Measurements from ENCODE around the gene DET1.
A peak's percentile ranks its signal among the peaks of the same experiment; 100 is the strongest.

The DET1 gene

GRCh38 chr15:88498996-88499395 lies 47.5 kb downstream of the DET1 start:
- Histone ChIP-seq H3K4me3 (ENCODE audit: low read depth, low read length) (no peak overlapping the region), H3K9me3 (ENCODE audit: control insufficient read depth, insufficient read depth, low read depth, low read length) (no peaks in the 10 kb centered on the region), H3K9ac (ENCODE audit: low read length) (no peak overlapping the region), H3K36me3 (ENCODE audit: control insufficient read depth, insufficient read depth, low read length) (no peaks in the 10 kb centered on the region), H3K27ac (ENCODE audit: low read depth, low read length) (no peak overlapping the region), H3K4me1 (ENCODE audit: control insufficient read depth, insufficient read depth, low read length) (peaks cover 17% of the 10 kb centered on the region), H3K27me3 (ENCODE audit: control insufficient read depth, insufficient read depth, low read length) (no peaks in the 10 kb centered on the region)

DNA sequence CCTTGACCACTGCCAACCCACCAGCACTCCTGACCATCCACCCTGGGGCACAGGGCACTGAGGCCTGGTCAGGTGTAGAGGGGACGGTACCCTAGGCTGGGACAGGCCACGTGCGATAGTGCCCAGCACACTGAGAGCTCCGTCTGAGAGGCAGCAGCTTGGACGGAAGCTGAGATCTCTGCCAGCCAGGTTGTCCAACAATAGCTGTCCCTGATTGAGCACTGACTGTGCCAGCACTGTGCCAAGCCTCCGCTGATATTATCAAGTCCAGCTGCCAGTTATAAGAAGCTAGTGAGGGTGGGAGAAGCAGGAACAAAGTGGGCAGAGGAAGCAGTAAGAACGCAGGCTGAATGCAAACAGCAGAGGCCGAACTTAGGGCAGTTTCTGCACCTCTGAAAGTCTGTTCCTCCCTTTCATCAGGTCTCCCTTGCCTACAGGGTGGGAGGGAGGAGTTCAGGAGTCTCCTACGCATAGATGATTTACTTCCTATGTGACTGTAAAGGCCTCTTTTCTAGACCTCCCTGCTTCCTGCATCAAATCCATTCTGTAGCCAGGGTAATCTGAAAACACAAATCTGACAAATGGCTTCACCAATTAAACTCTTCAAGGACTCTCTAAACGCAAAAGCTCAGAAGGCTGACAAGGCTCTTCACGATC lies 49.2 kb downstream of the DET1 start:
- Histone ChIP-seq H3K27ac (ENCODE audit: low read depth, low read length) (no peak overlapping the region), H3K27me3 (ENCODE audit: control insufficient read depth, insufficient read depth, low read length) (no peaks in the 10 kb centered on the region), H3K36me3 (ENCODE audit: control insufficient read depth, insufficient read depth, low read length) (no peaks in the 10 kb centered on the region), H3K9me3 (ENCODE audit: control insufficient read depth, insufficient read depth, low read depth, low read length) (no peaks in the 10 kb centered on the region), H3K9ac (ENCODE audit: low read length) (no peak overlapping the region), H3K4me1 (ENCODE audit: control insufficient read depth, insufficient read depth, low read length) (peaks cover 7% of the 10 kb centered on the region), H3K4me3 (ENCODE audit: low read depth, low read length) (no peak overlapping the region)

DNA sequence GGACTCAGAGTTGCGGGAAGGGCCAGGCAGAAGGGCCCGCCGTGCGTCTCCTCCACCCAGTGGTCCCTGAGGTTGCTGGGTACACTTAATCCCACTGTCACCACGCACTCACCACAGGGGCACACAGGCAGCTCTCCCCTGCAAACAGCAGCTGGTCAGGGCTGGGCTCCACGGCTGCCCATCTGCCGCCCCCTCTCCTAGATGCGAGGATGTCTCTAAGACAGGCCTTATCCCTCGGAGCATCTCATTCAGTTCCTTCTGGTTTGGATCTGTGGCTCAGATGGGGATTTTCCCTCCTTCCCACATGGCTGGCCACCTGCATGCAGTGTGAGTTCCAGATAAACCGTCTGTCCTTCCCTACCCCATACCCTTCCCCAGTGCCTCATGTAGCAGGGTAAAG lies 52.6 kb downstream of the DET1 start:
- Histone ChIP-seq H3K9me3 (ENCODE audit: control insufficient read depth, insufficient read depth, low read depth, low read length) (no peaks in the 10 kb centered on the region), H3K27me3 (ENCODE audit: control insufficient read depth, insufficient read depth, low read length) (no peaks in the 10 kb centered on the region), H3K36me3 (ENCODE audit: control insufficient read depth, insufficient read depth, low read length) (no peaks in the 10 kb centered on the region), H3K27ac (ENCODE audit: low read depth, low read length) (no peak overlapping the region), H3K4me1 (ENCODE audit: control insufficient read depth, insufficient read depth, low read length) (peaks cover 16% of the 10 kb centered on the region), H3K9ac (ENCODE audit: low read length) (no peak overlapping the region), H3K4me3 (ENCODE audit: low read depth, low read length) (no peak overlapping the region)

GRCh38 chr15:88491158-88491557 lies 55.3 kb downstream of the DET1 start:
- H3K4me3 ChIP-seq (ENCODE audit: low read depth, low read length): no peak overlapping the region
- H3K4me1 ChIP-seq (ENCODE audit: control insufficient read depth, insufficient read depth, low read length): peaks cover 26% of the 10 kb centered on the region
- H3K9me3 ChIP-seq (ENCODE audit: control insufficient read depth, insufficient read depth, low read depth, low read length): no peaks in the 10 kb centered on the region
- no peak overlapping the region for H3K9ac ChIP-seq (ENCODE audit: low read length)
- H3K27ac ChIP-seq (ENCODE audit: low read depth, low read length): no peak overlapping the region
- no peaks in the 10 kb centered on the region for H3K27me3 ChIP-seq (ENCODE audit: control insufficient read depth, insufficient read depth, low read length)
- no peaks in the 10 kb centered on the region for H3K36me3 ChIP-seq (ENCODE audit: control insufficient read depth, insufficient read depth, low read length)

DNA sequence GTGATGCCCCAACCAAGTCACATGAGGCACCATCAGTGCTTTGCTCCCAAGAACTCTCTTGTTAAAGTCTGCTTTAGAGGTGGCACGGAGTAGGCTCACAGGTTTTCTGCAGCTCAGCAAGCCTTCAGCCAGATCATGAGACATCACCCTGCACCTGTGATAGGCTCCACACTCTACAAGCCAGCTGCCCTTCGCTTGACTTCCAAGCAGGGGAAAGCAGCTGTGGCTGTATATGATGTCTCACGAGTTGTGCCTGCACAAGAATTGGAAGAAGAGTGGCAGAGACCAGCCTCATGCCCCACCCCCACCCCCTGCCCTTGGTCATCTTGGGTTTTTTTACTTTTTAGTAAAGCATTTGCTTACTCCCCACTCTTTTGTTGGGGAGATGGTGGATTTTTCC lies 56.4 kb downstream of the DET1 start:
- Histone ChIP-seq H3K27me3 (ENCODE audit: control insufficient read depth, insufficient read depth, low read length) (no peaks in the 10 kb centered on the region), H3K9me3 (ENCODE audit: control insufficient read depth, insufficient read depth, low read depth, low read length) (no peaks in the 10 kb centered on the region), H3K4me1 (ENCODE audit: control insufficient read depth, insufficient read depth, low read length) (peaks cover 35% of the 10 kb centered on the region), H3K27ac (ENCODE audit: low read depth, low read length) (no peak overlapping the region), H3K36me3 (ENCODE audit: control insufficient read depth, insufficient read depth, low read length) (no peaks in the 10 kb centered on the region), H3K9ac (ENCODE audit: low read length) (no peak overlapping the region), H3K4me3 (ENCODE audit: low read depth, low read length) (no peak overlapping the region)

- Histone ChIP-seq H3K9ac (ENCODE audit: low read length) (no peak overlapping the region), H3K36me3 (ENCODE audit: control insufficient read depth, insufficient read depth, low read length) (no peaks in the 10 kb centered on the region), H3K9me3 (ENCODE audit: control insufficient read depth, insufficient read depth, low read depth, low read length) (no peaks in the 10 kb centered on the region), H3K4me3 (ENCODE audit: low read depth, low read length) (no peak overlapping the region), H3K27me3 (ENCODE audit: control insufficient read depth, insufficient read depth, low read length) (no peaks in the 10 kb centered on the region), H3K27ac (ENCODE audit: low read depth, low read length) (no peak overlapping the region), H3K4me1 (ENCODE audit: control insufficient read depth, insufficient read depth, low read length) (peaks cover 42% of the 10 kb centered on the region)
These were observed 57.2 kb downstream of the DET1 start for GRCh38 chr15:88489321-88489720.

- Histone ChIP-seq H3K9me3 (ENCODE audit: control insufficient read depth, insufficient read depth, low read depth, low read length) (no peaks in the 10 kb centered on the region), H3K27ac (ENCODE audit: low read depth, low read length) (no peak overlapping the region), H3K36me3 (ENCODE audit: control insufficient read depth, insufficient read depth, low read length) (no peaks in the 10 kb centered on the region), H3K4me3 (ENCODE audit: low read depth, low read length) (no peak overlapping the region), H3K27me3 (ENCODE audit: control insufficient read depth, insufficient read depth, low read length) (no peaks in the 10 kb centered on the region), H3K4me1 (ENCODE audit: control insufficient read depth, insufficient read depth, low read length) (peaks cover 49% of the 10 kb centered on the region), H3K9ac (ENCODE audit: low read length) (no peak overlapping the region)
These were observed 58.5 kb downstream of the DET1 start for GRCh38 chr15:88487796-88488523.

- no peaks in the 10 kb centered on the region for H3K9me3 ChIP-seq (ENCODE audit: control insufficient read depth, insufficient read depth, low read depth, low read length)
- peaks cover 49% of the 10 kb centered on the region for H3K4me1 ChIP-seq (ENCODE audit: control insufficient read depth, insufficient read depth, low read length)
- no peak overlapping the region for H3K27ac ChIP-seq (ENCODE audit: low read depth, low read length)
- H3K27me3 ChIP-seq (ENCODE audit: control insufficient read depth, insufficient read depth, low read length): no peaks in the 10 kb centered on the region
- no peak overlapping the region for H3K4me3 ChIP-seq (ENCODE audit: low read depth, low read length)
- H3K9ac ChIP-seq (ENCODE audit: low read length): no peak overlapping the region
- no peaks in the 10 kb centered on the region for H3K36me3 ChIP-seq (ENCODE audit: control insufficient read depth, insufficient read depth, low read length)
These were observed 59.2 kb downstream of the DET1 start for GRCh38 chr15:88487178-88487795.

DNA sequence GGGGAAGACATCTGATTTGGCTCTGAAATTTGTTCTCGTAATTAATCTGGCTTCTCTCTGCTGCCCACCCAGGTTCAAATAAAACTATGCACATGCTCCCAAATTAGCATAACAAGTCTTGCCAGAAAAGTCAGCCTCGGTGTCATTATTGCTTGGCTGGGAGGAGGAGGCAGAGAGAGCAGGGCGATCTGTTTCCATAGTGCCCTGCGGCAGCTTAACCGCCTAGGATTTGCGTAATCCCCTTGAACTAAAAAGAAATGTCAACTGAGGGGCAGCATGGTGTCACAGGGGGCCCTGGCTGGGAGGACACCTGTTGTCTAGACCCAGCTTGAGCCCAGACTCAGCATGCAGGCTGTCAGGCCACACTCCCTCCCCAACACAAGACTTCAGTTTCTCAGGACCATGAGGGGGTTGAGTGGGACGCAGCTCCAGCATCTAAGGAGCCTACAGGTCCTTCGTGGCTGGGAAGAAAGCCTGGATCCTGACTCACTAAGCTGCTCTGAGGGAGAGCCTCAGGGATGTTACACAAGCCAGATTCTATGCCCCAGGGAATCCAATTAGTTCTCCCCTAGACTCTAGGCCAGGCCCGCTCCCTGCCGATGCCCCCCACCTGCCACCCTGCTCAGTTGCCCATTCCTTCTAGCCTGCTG lies 61.7 kb downstream of the DET1 start:
- H3K9ac ChIP-seq (ENCODE audit: low read length): no peak overlapping the region
- H3K27me3 ChIP-seq (ENCODE audit: control insufficient read depth, insufficient read depth, low read length): no peaks in the 10 kb centered on the region
- 0 out of 2 replicates have a peak overlapping the region, but pooled peaks have one; percentile 6 for H3K4me3 ChIP-seq (ENCODE audit: low read depth, low read length)
- no peaks in the 10 kb centered on the region for H3K9me3 ChIP-seq (ENCODE audit: control insufficient read depth, insufficient read depth, low read depth, low read length)
- no peaks in the 10 kb centered on the region for H3K36me3 ChIP-seq (ENCODE audit: control insufficient read depth, insufficient read depth, low read length)
- H3K4me1 ChIP-seq (ENCODE audit: control insufficient read depth, insufficient read depth, low read length): peaks cover 40% of the 10 kb centered on the region
- no peak overlapping the region for H3K27ac ChIP-seq (ENCODE audit: low read depth, low read length)

DNA sequence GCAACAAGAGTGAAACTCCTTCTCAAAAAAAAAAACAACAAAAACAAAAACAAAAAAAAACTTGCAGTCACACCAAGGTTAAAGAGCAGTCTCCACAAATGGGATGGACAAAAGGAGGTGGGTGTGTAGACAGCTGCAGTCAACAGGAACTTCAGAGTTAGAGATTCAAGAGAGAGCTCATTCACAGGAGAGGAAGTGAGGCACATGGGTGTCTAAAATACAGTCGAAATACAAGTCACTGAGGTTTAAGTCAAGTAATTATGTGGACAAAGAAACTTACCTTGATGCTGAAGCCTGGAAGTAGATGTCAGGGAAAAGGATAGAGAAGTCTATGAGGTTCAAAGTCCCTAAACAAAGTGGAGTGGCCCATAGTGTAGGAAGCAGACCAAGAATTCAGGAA lies 64.2 kb downstream of the DET1 start:
- H3K27ac ChIP-seq (ENCODE audit: low read depth, low read length): no peak overlapping the region

GRCh38 chr15:88480981-88481380 lies 65.5 kb downstream of the DET1 start:
- no peak overlapping the region for H3K4me3 ChIP-seq (ENCODE audit: low read depth, low read length)
- H3K9me3 ChIP-seq (ENCODE audit: control insufficient read depth, insufficient read depth, low read depth, low read length): no peaks in the 10 kb centered on the region
- H3K27ac ChIP-seq (ENCODE audit: low read depth, low read length): no peak overlapping the region
- peaks cover 30% of the 10 kb centered on the region for H3K4me1 ChIP-seq (ENCODE audit: control insufficient read depth, insufficient read depth, low read length)
- H3K27me3 ChIP-seq (ENCODE audit: control insufficient read depth, insufficient read depth, low read length): no peaks in the 10 kb centered on the region
- peaks cover 23% of the 10 kb centered on the region for H3K36me3 ChIP-seq (ENCODE audit: control insufficient read depth, insufficient read depth, low read length)
- no peak overlapping the region for H3K9ac ChIP-seq (ENCODE audit: low read length)

More for the DNA sequence above, 64.2 kb downstream of the DET1 start:
- peaks cover 13% of the 10 kb centered on the region for H3K36me3 ChIP-seq (ENCODE audit: control insufficient read depth, insufficient read depth, low read length)
- H3K4me3 ChIP-seq (ENCODE audit: low read depth, low read length): no peak overlapping the region
- H3K9ac ChIP-seq (ENCODE audit: low read length): no peak overlapping the region
- H3K4me1 ChIP-seq (ENCODE audit: control insufficient read depth, insufficient read depth, low read length): peaks cover 25% of the 10 kb centered on the region
- no peaks in the 10 kb centered on the region for H3K9me3 ChIP-seq (ENCODE audit: control insufficient read depth, insufficient read depth, low read depth, low read length)
- no peaks in the 10 kb centered on the region for H3K27me3 ChIP-seq (ENCODE audit: control insufficient read depth, insufficient read depth, low read length)

All from HUES6 (cell line).